ENCODE data around the gene CTSW. TPM values are rescaled to one million over a fixed set of nuclear protein-coding genes. Genes with fewer than 3 reads are reported as not detected.

The CTSW gene
- total and polyA plus RNA-seq, 2 of the 4 experiments (the other 2 are of a cell fraction), result 0.07 to 0.18 TPM

DNA sequence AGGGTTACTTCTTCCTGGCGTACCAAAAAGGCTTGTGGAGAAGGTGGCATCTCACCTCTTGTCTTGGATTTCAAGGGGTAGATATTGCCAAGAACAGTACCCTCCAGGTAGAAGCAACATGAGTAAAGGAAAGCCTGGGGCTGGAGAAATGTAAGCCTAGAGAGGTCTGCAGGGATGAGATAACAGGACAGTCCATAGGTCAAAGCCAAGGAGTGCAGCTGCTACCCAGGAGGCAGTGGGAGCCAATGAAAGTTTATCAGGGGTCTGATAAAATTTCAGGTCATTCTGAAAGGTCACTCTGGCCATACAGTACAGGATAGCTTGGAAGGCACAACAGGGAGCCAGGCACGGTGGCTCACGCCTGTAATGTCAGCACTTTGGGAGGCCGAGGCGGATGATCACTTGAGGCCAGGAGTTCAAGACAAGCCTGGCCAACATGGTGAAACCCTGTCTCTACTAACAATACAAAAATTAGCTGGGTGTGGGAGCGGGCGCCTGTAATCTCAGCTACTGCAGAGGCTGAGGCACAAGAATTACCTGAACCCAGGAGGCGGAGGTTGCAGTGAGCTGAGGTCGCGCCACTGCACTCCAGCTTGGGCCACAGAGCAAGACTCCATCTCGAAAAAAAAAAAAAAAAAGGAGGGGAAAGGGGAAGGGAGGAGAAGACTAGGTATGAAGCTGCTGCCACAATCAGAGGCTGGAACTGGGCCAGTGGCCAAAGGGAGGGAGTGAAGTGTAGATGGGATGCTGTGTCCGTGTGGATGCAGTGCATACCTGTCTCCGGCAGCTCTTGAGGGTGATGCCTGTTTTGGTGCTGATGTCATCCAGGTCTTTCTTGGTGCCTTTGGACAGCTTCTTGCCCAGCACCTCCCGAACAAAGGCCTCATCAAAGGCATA lies 7.4 kb downstream of the CTSW start:
- Histone ChIP-seq H3K23ac (ENCODE audit: low read depth, low read length) (peak overlapping the region; percentile 99; the same call in 1 of the 2 replicates), H3K14ac (replicated peaks; ENCODE audit: low read depth, low read length) (peak overlapping the region; percentile 99; the same call in 1 of the 2 replicates), H3K9ac (ENCODE audit: low read depth, low read length) (peak overlapping the region; percentile 78), H3K36me3 (ENCODE audit: control insufficient read depth, insufficient read depth, low read length) (peaks cover 43% of the 10 kb centered on the region), H2BK15ac (ENCODE audit: low read depth, low read length) (no peak overlapping the region), H2AFZ (replicated peaks; ENCODE audit: low read length, poor library complexity) (no peak overlapping the region), H3K4ac (ENCODE audit: low read depth, low read length) (peak overlapping the region; percentile 98), H2AK5ac (ENCODE audit: low read depth, low read length) (peak overlapping the region; percentile 90), H4K5ac (ENCODE audit: low read depth, low read length) (no peak overlapping the region), H3K4me3 (ENCODE audit: insufficient read depth, low read depth, low read length) (peak overlapping the region; percentile 81), H2BK20ac (ENCODE audit: low read depth, low read length) (no peak overlapping the region), H4K8ac (ENCODE audit: low read depth in 2 of 2, low read length in 2 of 2) (peak overlapping the region in 1 of 2 experiments; percentile 74; a peak in 1 of 4 replicates), H2BK120ac (ENCODE audit: low read depth, low read length) (no peak overlapping the region), H3K27ac (ENCODE audit: insufficient read depth, low read length) (peak overlapping the region; percentile 85), H3K9me3 (ENCODE audit: control insufficient read depth, insufficient read depth, low read length) (no peaks in the 10 kb centered on the region), H3K9me1 (ENCODE audit: insufficient read depth, low read length) (no peaks in the 10 kb centered on the region), H3K18ac (ENCODE audit: low read depth, low read length) (no peak overlapping the region), H4K20me1 (ENCODE audit: insufficient read depth, low read length) (peaks cover 37% of the 10 kb centered on the region), H2AK9ac (replicated peaks; ENCODE audit: low read depth, low read length, poor library complexity) (peak overlapping the region; percentile 98), H3K56ac (ENCODE audit: extremely low read depth, insufficient read depth, low read length) (no peak overlapping the region), H3K4me1 (ENCODE audit: control insufficient read depth, insufficient read depth, low read length) (peaks cover 11% of the 10 kb centered on the region), H3K27me3 (ENCODE audit: control insufficient read depth, insufficient read depth, low read length) (no peaks in the 10 kb centered on the region), H4K91ac (ENCODE audit: insufficient read depth, low read depth, low read length) (peak overlapping the region; percentile 49), H3K79me1 (ENCODE audit: low read depth in 1 of 2, low read length in 2 of 2) (peaks cover 9 to 65% of the 10 kb centered on the region in 2 experiments), H3K4me2 (ENCODE audit: low read depth, low read length) (peak overlapping the region; percentile 91), H2BK5ac (ENCODE audit: low read depth, low read length, poor library complexity, severe bottlenecking) (no peak overlapping the region)
- no peak for DNase-seq
- intact Hi-C loops (cut with micrococcal nuclease) (no loop called here), in situ Hi-C loops (cut with MboI; ENCODE audit: low sequenced_read_pairs) (no loop called here), dilution Hi-C loops (cut with HindIII; ENCODE audit: low sequenced_read_pairs, unreplicated experiment) (no loop called here)
- WGBS, 2 experiments (ENCODE audit: extremely low coverage in 2 of 2, insufficient read length in 1 of 2), result 80% methylated on average over 3 of the region's 14 CpGs; no CpG with 5 or more reads in 1 of the 2 experiments
- POLR2A ChIA-PET (ENCODE audit: unreplicated experiment), result interaction anchor here (0.6 to 1.6 kb wide), 2 partner anchors 13 to 16 kb away, joined by 4 to 6 read pairs; partner anchors contain the start of gene FOSL1
- CTCF ChIA-PET, result interaction anchor here (1.2 to 2.0 kb wide), 4 partner anchors 8 to 101 kb away, joined by 3 to 8 read pairs (median 4); partner anchors contain the start of gene EFEMP2
- BruUV-seq (replicated peaks), result no TSS peak
- ATAC-seq (ENCODE audit: low read depth), result no peak
- TF ChIP-seq FOS (IDR thresholded peaks at IDR 0.05; ENCODE audit: low read depth, low read length), result no peak
- TF ChIP-seq NFE2L2 (IDR thresholded peaks at IDR 0.05; ENCODE audit: low read depth, low read length), result no peak
- no peak for TF ChIP-seq CHD1 (IDR thresholded peaks at IDR 0.05; ENCODE audit: low read depth, low read length)

Data from IMR-90 (cell line).